IPS DF 6.9 (cell line): Measurements from ENCODE around the gene TRAT1.

ENCODE experiments used
- DNase-seq: peaks from one replicate; pipeline ENCODE4 v3.0.0-alpha.2; 2013; ENCODE audit warnings: low read depth, low spot score
- H3K27ac ChIP-seq: one replicate; pipeline ENCODE4 v1.5.1; 2013; ENCODE audit warnings: low read length, control low read depth
- H3K27me3 ChIP-seq: 2 replicates; pipeline ENCODE4 v1.6.1; 2013; ENCODE audit warnings: mild to moderate bottlenecking, low read length; ENCODE audit not compliant: control insufficient read depth, insufficient read depth
- H3K36me3 ChIP-seq: 2 replicates; pipeline ENCODE4 v1.6.1; 2013; ENCODE audit warnings: low read length; ENCODE audit not compliant: control insufficient read depth, insufficient read depth
- H3K4me1 ChIP-seq: 2 replicates; pipeline ENCODE4 v1.6.1; 2013; ENCODE audit warnings: low read length; ENCODE audit not compliant: control insufficient read depth, insufficient read depth
- H3K4me3 ChIP-seq: 2 replicates; pipeline ENCODE4 v1.5.1; 2013; ENCODE audit warnings: mild to moderate bottlenecking, low read length
- H3K9me3 ChIP-seq: 2 replicates; pipeline ENCODE4 v1.6.1; 2013; ENCODE audit warnings: low read length, inconsistent platforms; ENCODE audit not compliant: control insufficient read depth, insufficient read depth
- WGBS: extraction: QIAGEN DNeasy Blood & Tissue Kit; methylation state at CpG from one replicate; pipeline ENCODE4 v1.1.7; 2013; ENCODE audit warnings: mixed read lengths, missing lambda C conversion rate; ENCODE audit not compliant: insufficient read length, insufficient coverage; 5-methylcytosine and 5-hydroxymethylcytosine counted together

TRAT1 gene, protein sequence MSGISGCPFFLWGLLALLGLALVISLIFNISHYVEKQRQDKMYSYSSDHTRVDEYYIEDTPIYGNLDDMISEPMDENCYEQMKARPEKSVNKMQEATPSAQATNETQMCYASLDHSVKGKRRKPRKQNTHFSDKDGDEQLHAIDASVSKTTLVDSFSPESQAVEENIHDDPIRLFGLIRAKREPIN

DNA sequence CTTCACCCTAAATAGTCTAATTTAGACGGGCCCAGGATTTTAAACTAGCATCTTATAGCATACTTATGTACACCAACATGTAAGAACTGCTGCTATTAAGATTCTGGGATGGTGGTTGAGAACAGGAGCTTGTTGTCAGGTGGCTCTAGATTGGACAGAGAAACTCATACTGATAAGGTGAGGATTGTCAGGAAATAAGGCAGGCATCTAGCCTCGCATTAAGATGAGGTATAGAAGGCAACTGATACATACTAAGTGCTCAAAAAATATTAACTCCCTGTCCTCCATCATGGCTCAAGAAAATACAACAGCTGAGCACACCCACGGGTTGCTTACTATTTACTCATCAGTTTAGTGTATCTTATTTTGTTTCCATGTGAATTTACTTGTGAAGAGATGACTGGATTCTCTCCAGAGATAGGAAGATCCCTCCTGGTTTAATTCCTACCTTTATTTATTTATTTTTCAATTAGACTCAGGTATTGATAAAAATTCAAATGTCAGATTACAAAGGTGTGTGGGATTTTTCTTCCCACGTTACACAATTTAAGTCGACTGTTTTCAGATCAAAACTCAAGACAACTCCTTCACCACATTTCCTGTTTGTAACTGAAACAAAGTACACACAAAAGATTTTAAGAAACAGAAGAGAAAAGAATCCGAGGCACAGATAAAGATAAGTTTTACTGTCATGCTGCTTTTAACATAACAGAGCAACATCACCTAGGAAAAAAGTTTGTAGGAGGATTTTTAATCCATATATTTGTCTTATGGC lies at the start of gene TRAT1:
Gene TRAT1, plus strand, starts transcription at position 664 of the 775 bp plus-strand sequence. CDS start 142 bp downstream, outside the sequence.
- WGBS, result no CpG with 5 or more reads among the region's 6 CpGs
- H3K9me3 ChIP-seq, result no peaks in the 10 kb centered on the region
- H3K36me3 ChIP-seq, result no peaks in the 10 kb centered on the region
- H3K4me1 ChIP-seq, result no peaks in the 10 kb centered on the region
- no peak within 1 kb of the TSS for H3K27ac ChIP-seq
- no peak within 1 kb of the TSS for H3K4me3 ChIP-seq
- no peak for DNase-seq
- no peaks in the 10 kb centered on the region for H3K27me3 ChIP-seq

DNA sequence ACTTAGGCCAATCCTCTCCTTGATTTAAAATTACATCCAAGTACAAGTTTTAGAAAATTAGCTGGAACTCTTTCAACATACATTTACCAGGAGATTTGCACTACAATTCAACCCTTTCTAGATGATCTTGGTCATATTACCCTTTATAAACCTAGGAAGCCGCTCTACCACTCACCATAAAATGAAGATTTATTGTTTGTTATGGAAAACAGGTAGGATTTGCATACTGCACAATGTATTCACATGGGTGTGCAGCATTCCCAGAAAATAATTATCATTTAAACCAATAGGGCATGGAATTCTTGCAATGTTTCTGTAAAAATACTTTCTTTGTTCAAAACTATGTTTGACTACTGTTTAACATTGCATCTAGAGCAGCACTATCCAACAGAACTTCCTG lies 46.9 kb upstream of the TRAT1 start:
- H3K9me3 ChIP-seq, result no peaks in the 10 kb centered on the region
- no peak for DNase-seq
- no peaks in the 10 kb centered on the region for H3K27me3 ChIP-seq
- H3K4me3 ChIP-seq, result no peak overlapping the region
- H3K27ac ChIP-seq, result no peak overlapping the region
- H3K4me1 ChIP-seq, result no peaks in the 10 kb centered on the region
- WGBS, result no CpG with 5 or more reads among the region's 1 CpG
- H3K36me3 ChIP-seq, result no peaks in the 10 kb centered on the region

DNA sequence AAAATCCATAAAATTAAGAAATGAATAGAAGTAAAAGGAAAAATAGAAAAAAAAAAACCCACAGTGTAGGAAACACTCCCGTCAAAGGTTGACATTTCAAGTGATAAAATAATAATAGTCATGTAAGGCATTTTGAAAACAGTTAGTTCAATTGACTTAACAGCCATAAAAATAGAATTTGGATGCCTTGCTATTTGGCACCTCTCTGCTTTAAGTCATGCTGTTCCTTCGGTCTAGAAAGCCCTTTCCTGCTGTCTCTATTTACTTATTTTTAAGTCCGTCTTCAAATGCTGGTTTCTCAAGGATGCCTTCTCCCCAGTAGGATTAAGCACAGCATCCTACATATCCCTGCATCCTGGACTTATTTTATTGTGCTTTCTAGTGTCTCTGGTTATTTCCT lies 43.1 kb upstream of the TRAT1 start:
- no peak overlapping the region for H3K27ac ChIP-seq
- no peaks in the 10 kb centered on the region for H3K27me3 ChIP-seq
- H3K4me1 ChIP-seq, result no peaks in the 10 kb centered on the region
- DNase-seq, result no peak
- no CpG with 5 or more reads among the region's 3 CpGs for WGBS
- no peaks in the 10 kb centered on the region for H3K36me3 ChIP-seq
- no peaks in the 10 kb centered on the region for H3K9me3 ChIP-seq
- no peak overlapping the region for H3K4me3 ChIP-seq

DNA sequence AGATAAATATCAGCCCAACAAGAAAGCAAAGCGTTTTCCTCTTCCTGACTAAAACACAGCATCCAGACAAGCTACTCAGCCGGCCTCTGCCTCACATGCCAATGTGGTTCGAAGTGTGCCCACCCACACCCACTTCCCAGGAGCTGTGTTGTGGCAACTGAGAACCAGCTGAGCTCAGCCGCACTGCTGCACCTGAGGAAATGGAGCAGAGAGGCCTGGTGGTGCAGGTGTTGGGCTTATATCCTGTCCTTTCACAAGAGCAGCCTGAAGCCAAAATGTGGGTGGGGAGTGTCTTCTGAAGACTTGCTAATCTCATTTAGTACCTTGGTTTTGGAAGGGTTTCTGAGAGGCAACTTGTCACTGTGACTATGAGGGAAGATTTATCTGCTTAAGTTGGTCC lies 42.4 kb upstream of the TRAT1 start:
- WGBS, result no CpG with 5 or more reads among the region's 4 CpGs
- H3K36me3 ChIP-seq, result no peaks in the 10 kb centered on the region

DNA sequence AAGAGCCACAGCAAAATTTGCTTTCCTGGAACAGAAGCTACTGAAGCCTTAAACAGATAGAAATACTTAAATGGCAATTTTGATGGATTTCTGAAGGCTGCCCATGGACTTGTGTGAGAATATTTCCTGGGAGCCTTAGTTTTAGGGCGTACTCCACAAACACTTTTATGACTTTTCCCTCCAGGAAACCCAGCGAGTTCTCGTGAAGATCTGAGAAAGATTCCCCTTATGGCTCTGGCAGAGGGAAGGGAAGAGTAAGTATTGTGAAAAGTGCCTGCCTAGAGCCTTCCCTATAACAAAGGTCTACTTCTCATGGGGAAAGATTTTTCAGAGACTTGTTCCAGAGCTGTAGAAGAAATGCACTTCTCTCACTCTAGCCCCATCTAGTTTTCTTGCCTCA lies 31.1 kb upstream of the TRAT1 start:
- no peak overlapping the region for H3K27ac ChIP-seq
- H3K36me3 ChIP-seq, result no peaks in the 10 kb centered on the region
- H3K9me3 ChIP-seq, result no peaks in the 10 kb centered on the region
- no peaks in the 10 kb centered on the region for H3K27me3 ChIP-seq
- no peak for DNase-seq
- H3K4me3 ChIP-seq, result no peak overlapping the region
- WGBS, result no CpG with 5 or more reads among the region's 3 CpGs
- H3K4me1 ChIP-seq, result no peaks in the 10 kb centered on the region

More for the DNA sequence above, 42.4 kb upstream of the TRAT1 start:
- DNase-seq, result no peak
- H3K4me3 ChIP-seq, result no peak overlapping the region
- H3K27ac ChIP-seq, result no peak overlapping the region
- H3K4me1 ChIP-seq, result no peaks in the 10 kb centered on the region
- no peaks in the 10 kb centered on the region for H3K9me3 ChIP-seq
- H3K27me3 ChIP-seq, result no peaks in the 10 kb centered on the region

DNA sequence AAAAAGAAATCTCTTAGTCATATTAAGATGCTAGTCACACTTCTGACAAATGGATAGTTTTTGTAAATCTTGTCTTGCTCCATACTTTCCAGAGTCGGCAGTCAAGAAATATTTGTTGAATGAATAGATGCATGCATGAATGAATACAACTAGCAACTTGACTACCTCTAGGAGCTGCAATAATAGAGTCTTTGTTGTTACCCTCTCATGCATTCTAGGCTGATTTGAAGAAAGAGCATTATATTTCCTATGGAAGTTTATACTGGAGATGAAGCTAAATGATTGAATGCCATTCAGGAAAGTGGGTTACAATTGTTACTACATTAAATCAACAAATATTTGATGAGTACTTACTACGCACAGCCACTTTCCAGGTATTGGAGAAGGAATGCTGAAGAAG lies 18.1 kb upstream of the TRAT1 start:
- H3K4me3 ChIP-seq, result no peak overlapping the region
- H3K27ac ChIP-seq, result no peak overlapping the region
- no peaks in the 10 kb centered on the region for H3K27me3 ChIP-seq
- H3K9me3 ChIP-seq, result no peaks in the 10 kb centered on the region
- H3K4me1 ChIP-seq, result no peaks in the 10 kb centered on the region
- DNase-seq, result no peak
- H3K36me3 ChIP-seq, result no peaks in the 10 kb centered on the region
- WGBS, result no CpG with 5 or more reads among the region's 2 CpGs

DNA sequence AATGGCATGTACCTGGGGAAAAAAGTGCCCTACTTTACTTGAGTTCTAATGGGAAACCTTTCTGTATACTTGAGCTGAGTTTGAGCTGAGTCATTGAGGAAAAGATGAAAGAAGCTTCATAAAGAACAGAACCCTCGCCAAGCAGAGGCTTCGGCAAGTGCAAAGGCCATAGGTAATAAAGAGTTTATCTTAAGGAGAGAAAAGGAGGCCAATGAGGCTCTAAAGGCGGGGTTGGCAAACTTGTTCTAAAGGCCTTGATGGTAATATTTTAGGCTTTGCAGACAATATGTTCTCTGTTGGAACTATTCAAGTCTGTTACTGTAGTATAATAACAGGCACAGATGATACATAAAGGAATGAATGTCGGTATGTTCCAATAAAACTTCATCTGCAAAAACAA lies 17.6 kb upstream of the TRAT1 start:
- H3K36me3 ChIP-seq, result no peaks in the 10 kb centered on the region
- WGBS, result no CpG with 5 or more reads among the region's 4 CpGs
- no peak for DNase-seq
- no peaks in the 10 kb centered on the region for H3K4me1 ChIP-seq
- no peaks in the 10 kb centered on the region for H3K9me3 ChIP-seq
- H3K27ac ChIP-seq, result no peak overlapping the region
- no peaks in the 10 kb centered on the region for H3K27me3 ChIP-seq
- no peak overlapping the region for H3K4me3 ChIP-seq

DNA sequence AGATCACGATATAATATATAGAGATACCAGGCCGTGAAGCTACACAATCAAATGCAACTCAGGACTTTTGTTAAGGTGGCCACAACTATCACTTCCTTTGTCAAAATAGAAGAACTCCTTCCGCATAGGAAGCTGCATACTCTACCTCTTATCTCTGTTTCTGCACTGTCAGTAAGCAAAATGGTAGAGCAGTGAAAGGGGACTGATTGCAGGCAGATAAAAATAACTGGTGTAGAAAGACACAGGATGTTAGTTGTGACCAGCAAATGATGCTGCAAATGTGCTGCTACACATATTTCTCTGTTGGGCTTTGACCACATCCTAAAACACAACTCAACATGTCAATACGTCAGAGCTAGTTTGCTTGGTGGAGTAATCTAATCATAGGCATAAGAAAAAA lies 16.3 kb upstream of the TRAT1 start:
- Histone ChIP-seq H3K4me1 (no peaks in the 10 kb centered on the region), H3K4me3 (no peak overlapping the region), H3K27me3 (no peaks in the 10 kb centered on the region), H3K9me3 (no peaks in the 10 kb centered on the region), H3K27ac (no peak overlapping the region), H3K36me3 (no peaks in the 10 kb centered on the region)
- DNase-seq, result no peak
- WGBS, result no CpG with 5 or more reads among the region's 4 CpGs

DNA sequence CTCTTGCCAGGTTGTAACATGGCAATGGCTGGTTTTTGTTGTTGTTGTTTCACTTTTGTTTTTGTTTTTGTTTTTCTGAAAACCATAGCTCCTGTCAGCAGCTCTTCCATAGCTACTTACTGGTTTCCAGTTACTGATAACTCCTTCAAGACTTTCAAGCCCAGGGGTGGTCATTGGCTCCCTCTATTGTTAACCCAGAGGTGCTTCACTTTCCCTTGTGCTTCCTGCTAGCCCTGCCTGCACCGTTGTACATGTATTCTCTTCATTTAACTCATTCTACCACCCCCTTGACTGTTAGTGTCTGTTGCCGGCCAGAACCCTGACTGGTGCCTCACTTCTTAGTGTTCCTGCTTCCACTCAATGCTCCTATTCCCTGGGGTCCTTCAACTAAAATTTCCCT lies 4.2 kb upstream of the TRAT1 start:
- DNase-seq, result peak; percentile 37

DNA sequence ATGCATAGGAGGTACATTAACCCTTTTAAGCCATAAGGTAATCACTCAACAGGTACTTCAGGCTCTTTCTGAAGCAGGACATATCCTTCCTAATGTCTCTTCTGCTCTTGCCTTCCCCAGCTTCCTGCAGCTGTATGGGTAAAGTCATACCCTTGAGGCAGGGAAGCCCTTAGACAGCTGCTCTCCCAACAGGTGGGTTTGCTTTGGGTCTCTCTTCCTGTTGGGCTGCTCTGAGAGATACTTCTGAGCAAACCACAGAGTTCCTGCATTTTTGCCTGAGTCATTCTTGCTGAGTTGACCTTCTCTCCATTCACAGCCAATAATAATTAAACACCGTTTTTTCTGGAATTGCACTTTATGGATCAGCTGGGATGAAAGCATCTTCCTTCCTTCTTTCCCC lies 2.0 kb upstream of the TRAT1 start:
- Histone ChIP-seq H3K27me3 (no peaks in the 10 kb centered on the region), H3K4me3 (no peak overlapping the region), H3K27ac (no peak overlapping the region), H3K36me3 (no peaks in the 10 kb centered on the region), H3K9me3 (no peaks in the 10 kb centered on the region), H3K4me1 (no peaks in the 10 kb centered on the region)
- no CpG with 5 or more reads among the region's 1 CpG for WGBS
- DNase-seq, result no peak

More for the DNA sequence above, 4.2 kb upstream of the TRAT1 start:
- no peaks in the 10 kb centered on the region for H3K27me3 ChIP-seq
- H3K4me3 ChIP-seq, result no peak overlapping the region
- H3K36me3 ChIP-seq, result no peaks in the 10 kb centered on the region
- no peaks in the 10 kb centered on the region for H3K4me1 ChIP-seq
- H3K27ac ChIP-seq, result no peak overlapping the region
- no CpG with 5 or more reads among the region's 2 CpGs for WGBS
- H3K9me3 ChIP-seq, result no peaks in the 10 kb centered on the region

DNA sequence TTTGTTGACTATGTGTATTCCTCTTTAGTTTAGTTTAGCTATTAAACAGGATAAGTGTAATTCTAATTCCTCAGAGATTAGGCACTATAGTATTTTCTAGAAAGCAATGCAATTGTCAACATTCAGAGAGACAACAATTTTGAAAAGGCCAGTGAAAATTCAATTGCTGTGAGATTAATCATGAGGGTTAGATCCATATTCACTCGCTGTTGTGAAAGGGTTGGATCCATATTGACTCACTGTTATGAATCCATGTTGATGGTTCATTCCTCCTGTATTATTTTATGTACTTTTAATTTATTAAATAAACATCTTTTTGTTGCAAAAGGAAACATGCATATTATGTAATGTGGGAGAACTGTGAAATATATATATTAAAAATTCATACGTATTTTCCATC lies 641 bp downstream of the TRAT1 start:
- Histone ChIP-seq H3K9me3 (no peaks in the 10 kb centered on the region), H3K4me1 (no peaks in the 10 kb centered on the region), H3K27me3 (no peaks in the 10 kb centered on the region), H3K4me3 (no peak overlapping the region), H3K36me3 (no peaks in the 10 kb centered on the region), H3K27ac (no peak overlapping the region)
- no peak for DNase-seq
- WGBS, result no CpG with 5 or more reads among the region's 2 CpGs
